ENCODE measurements around the gene GTF2H1. TPM values are rescaled to one million over a fixed set of nuclear protein-coding genes. Genes with fewer than 3 reads are reported as not detected.

Gene GTF2H1
- total and polyA plus RNA-seq, 9 of the 15 experiments (the other 6 are each of a cell fraction or from before 2014, with no cell fraction given) = 56.9 to 126 (median 92.1) TPM

- in situ Hi-C loops (cut with MboI) = no loop called here
- POLR2A ChIA-PET = interaction anchor here (1.1 to 1.9 kb wide), 7 partner anchors 9 to 206 kb away, joined by 3 to 12 read pairs (median 4); partner anchors contain the start of genes LDHA and TSG101
- 0% methylated on average over 4 of the region's 4 CpGs for WGBS (ENCODE audit: insufficient coverage, low coverage, missing lambda C conversion rate)
- TF ChIP-seq NFRKB (IDR thresholded peaks at IDR 0.05; ENCODE audit: low read depth) (no peak), ZNF212 (CRISPR knock-in tag; IDR thresholded peaks at IDR 0.05) (no peak), ZBTB43 (CRISPR knock-in tag; IDR thresholded peaks at IDR 0.05) (0 out of 2 replicates have a peak, but pooled peaks have one; percentile 3), ZNF324 (CRISPR knock-in tag; IDR thresholded peaks at IDR 0.05) (no peak), RAD21 (CRISPR knock-in tag; conservative IDR thresholded peaks at IDR 0.05 in 1 of 2, IDR thresholded peaks at IDR 0.05 in 1 of 2) (0 out of 4 replicates have a peak, but pooled peaks of 1 of the 2 experiments have one; percentile 12), SMARCE1 (IDR thresholded peaks at IDR 0.05) (peak; percentile 22; the same call in 1 of the 2 replicates), CTBP1 (IDR thresholded peaks at IDR 0.05; ENCODE audit: borderline replicate concordance) (no peak), ZNF586 (CRISPR knock-in tag; conservative IDR thresholded peaks at IDR 0.05) (0 out of 2 replicates have a peak, but pooled peaks have one; percentile 49), KLF16 (IDR thresholded peaks at IDR 0.05) (no peak), KDM1A (IDR thresholded peaks at IDR 0.05) (peak; percentile 4 to 45; a peak in 2 of 4 replicates), ZKSCAN1 (IDR thresholded peaks at IDR 0.05; ENCODE audit: low read depth, low read length) (peak; percentile 97), ZKSCAN8 (CRISPR knock-in tag; IDR thresholded peaks at IDR 0.05) (no peak), ZFX (CRISPR knock-in tag; IDR thresholded peaks at IDR 0.05) (no peak), DEAF1 (CRISPR knock-in tag; IDR thresholded peaks at IDR 0.05) (0 out of 2 replicates have a peak, but pooled peaks have one; percentile 23)
- TF ChIP-seq, protein P1, sequence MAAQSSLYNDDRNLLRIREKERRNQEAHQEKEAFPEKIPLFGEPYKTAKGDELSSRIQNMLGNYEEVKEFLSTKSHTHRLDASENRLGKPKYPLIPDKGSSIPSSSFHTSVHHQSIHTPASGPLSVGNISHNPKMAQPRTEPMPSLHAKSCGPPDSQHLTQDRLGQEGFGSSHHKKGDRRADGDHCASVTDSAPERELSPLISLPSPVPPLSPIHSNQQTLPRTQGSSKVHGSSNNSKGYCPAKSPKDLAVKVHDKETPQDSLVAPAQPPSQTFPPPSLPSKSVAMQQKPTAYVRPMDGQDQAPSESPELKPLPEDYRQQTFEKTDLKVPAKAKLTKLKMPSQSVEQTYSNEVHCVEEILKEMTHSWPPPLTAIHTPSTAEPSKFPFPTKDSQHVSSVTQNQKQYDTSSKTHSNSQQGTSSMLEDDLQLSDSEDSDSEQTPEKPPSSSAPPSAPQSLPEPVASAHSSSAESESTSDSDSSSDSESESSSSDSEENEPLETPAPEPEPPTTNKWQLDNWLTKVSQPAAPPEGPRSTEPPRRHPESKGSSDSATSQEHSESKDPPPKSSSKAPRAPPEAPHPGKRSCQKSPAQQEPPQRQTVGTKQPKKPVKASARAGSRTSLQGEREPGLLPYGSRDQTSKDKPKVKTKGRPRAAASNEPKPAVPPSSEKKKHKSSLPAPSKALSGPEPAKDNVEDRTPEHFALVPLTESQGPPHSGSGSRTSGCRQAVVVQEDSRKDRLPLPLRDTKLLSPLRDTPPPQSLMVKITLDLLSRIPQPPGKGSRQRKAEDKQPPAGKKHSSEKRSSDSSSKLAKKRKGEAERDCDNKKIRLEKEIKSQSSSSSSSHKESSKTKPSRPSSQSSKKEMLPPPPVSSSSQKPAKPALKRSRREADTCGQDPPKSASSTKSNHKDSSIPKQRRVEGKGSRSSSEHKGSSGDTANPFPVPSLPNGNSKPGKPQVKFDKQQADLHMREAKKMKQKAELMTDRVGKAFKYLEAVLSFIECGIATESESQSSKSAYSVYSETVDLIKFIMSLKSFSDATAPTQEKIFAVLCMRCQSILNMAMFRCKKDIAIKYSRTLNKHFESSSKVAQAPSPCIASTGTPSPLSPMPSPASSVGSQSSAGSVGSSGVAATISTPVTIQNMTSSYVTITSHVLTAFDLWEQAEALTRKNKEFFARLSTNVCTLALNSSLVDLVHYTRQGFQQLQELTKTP (IDR thresholded peaks at IDR 0.05; ENCODE audit: low read depth in 1 of 2, partially characterized antibody in 2 of 2) = peak in 1 of 2 experiments; percentile 17
Measured at GRCh38 chr11:18321578-18321968, 794 bp upstream of the GTF2H1 start.

More at GRCh38 chr11:18321578-18321968, 794 bp upstream of the GTF2H1 start:
- no peak for DNase-seq (ENCODE audit: extremely low read depth in 1 of 4, low spot score in 3 of 4)
- Histone ChIP-seq H3K4me1 (replicated peaks in 1 of 2; ENCODE audit: control insufficient read depth in 2 of 2, insufficient read depth in 2 of 2, low read length in 2 of 2) (peaks cover 0 to 23% of the 10 kb centered on the region in 2 experiments; a peak in 3 of 5 replicates), H3K79me2 (ENCODE audit: control insufficient read depth, insufficient read depth, low read length) (peaks cover 90% of the 10 kb centered on the region), H3K9ac (ENCODE audit: insufficient read depth in 1 of 2, low read depth in 2 of 2, low read length in 2 of 2) (peak overlapping the region; percentile 91 to 95), H3K36me3 (ENCODE audit: control insufficient read depth, insufficient read depth, low read length) (peaks cover 29% of the 10 kb centered on the region), H3K9me1 (ENCODE audit: control insufficient read depth, insufficient read depth, low read length) (no peaks in the 10 kb centered on the region), H3K27me3 (ENCODE audit: control insufficient read depth in 2 of 2, insufficient read depth in 2 of 2, low read length in 2 of 2) (no peaks in the 10 kb centered on the region; a peak in 1 of 5 replicates), H4K20me1 (replicated peaks; ENCODE audit: control insufficient read depth, insufficient read depth, low read length) (no peaks in the 10 kb centered on the region), H3K4me3 (peak overlapping the region; percentile 59), H2AFZ (ENCODE audit: low read depth, low read length) (peak overlapping the region; percentile 98), H3K27ac (ENCODE audit: extremely low read depth, low read depth, low read length) (peak overlapping the region; percentile 96), H3K9me3 (replicated peaks; ENCODE audit: control insufficient read depth, insufficient read depth, low read depth, low read length) (no peaks in the 10 kb centered on the region), H3K4me2 (ENCODE audit: insufficient read depth, low read length) (peak overlapping the region; percentile 96)
- TSS peak; percentile 66 for BruUV-seq (replicated peaks)
- CTCF ChIA-PET (ENCODE audit: low intra/inter-chr PET ratio) = no interaction called here
- FAIRE-seq = no peak
- intact Hi-C loops (cut with micrococcal nuclease) = loop anchor here (1.0 to 5.0 kb wide), 2 partner anchors 75 to 206 kb away; partner anchors contain the start of gene TSG101
- peak; percentile 14 for ATAC-seq

Data from K562 (cell line).